ENCODE data around the gene TFDP1.

DNA sequence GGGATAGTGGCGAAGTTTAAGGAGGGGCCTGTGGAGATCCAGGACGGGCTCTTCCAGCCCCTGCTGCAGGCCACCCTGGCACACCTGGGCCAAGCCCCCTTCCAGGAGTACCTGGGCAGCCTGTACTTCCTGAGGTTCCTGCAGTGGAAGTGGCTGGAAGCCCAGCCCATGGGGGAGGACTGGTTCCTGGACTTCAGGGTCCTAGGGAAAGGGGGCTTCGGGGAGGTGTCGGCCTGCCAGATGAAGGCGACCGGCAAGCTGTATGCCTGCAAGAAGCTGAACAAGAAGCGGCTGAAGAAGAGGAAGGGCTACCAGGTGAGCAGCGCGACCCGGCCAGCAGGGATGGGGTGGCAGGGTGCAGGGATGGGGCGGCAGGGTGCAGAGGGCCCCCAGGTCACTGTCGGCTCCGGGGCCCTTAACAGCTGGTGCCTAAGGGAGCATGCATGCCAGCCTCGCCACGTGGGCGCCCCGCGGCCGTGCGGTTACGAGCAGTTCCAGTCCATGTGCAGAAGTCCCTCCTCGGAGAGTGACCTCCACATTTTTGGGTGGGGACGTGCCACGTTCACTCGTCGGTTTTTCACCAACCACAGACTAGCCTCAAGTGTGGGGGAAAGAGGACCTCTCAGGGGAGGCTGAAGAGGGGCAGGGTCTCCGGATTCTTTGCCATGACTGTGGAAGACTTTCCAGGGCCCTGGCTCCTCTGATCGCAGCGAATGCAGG, 83.4 kb downstream of the TFDP1 start:
- TF ChIP-seq, protein P1, sequence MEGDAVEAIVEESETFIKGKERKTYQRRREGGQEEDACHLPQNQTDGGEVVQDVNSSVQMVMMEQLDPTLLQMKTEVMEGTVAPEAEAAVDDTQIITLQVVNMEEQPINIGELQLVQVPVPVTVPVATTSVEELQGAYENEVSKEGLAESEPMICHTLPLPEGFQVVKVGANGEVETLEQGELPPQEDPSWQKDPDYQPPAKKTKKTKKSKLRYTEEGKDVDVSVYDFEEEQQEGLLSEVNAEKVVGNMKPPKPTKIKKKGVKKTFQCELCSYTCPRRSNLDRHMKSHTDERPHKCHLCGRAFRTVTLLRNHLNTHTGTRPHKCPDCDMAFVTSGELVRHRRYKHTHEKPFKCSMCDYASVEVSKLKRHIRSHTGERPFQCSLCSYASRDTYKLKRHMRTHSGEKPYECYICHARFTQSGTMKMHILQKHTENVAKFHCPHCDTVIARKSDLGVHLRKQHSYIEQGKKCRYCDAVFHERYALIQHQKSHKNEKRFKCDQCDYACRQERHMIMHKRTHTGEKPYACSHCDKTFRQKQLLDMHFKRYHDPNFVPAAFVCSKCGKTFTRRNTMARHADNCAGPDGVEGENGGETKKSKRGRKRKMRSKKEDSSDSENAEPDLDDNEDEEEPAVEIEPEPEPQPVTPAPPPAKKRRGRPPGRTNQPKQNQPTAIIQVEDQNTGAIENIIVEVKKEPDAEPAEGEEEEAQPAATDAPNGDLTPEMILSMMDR (conservative IDR thresholded peaks at IDR 0.05; ENCODE audit: low read length), result no peak
- no peak for TF ChIP-seq EZH2phosphoT487 (IDR thresholded peaks at IDR 0.05; ENCODE audit: borderline replicate concordance, low read depth, low read length)
